Astrocyte (in vitro differentiated cells and primary cell): ENCODE measurements around the gene ZMIZ1. TPM values are rescaled to one million over a fixed set of nuclear protein-coding genes. Genes with fewer than 3 reads are reported as not detected.

ENCODE experiments used
- DNase-seq: peaks from one replicate; pipeline ENCODE4 v3.0.0-alpha.2; 2010; ENCODE audit warnings: low read depth
- FAIRE-seq: peaks from 2 replicates; lab custom pipeline; 2011; peaks lifted over from hg19 to GRCh38; lab: Jason Lieb, UNC
- H2AFZ ChIP-seq: 2 replicates; pipeline ENCODE4 v1.6.0; 2012; ENCODE audit warnings: low read depth, low read length, inconsistent platforms
- H3K27ac ChIP-seq: 2 replicates; pipeline ENCODE4 v1.5.1; 2011; ENCODE audit warnings: low read depth, low read length, inconsistent platforms
- H3K27me3 ChIP-seq: 2 replicates; pipeline ENCODE4 v1.6.0; 2011; ENCODE audit warnings: low read length, inconsistent platforms; ENCODE audit not compliant: insufficient read depth
- H3K36me3 ChIP-seq: 2 replicates; pipeline ENCODE4 v1.5.1; 2011; ENCODE audit warnings: low read length, inconsistent platforms; ENCODE audit not compliant: insufficient read depth
- H3K4me1 ChIP-seq: 2 replicates; pipeline ENCODE4 v1.5.1; 2011; ENCODE audit warnings: low read length, inconsistent platforms; ENCODE audit not compliant: insufficient read depth
- H3K4me2 ChIP-seq: 2 replicates; pipeline ENCODE4 v1.6.0; 2012; ENCODE audit warnings: low read length, inconsistent platforms
- H3K4me3 ChIP-seq: 2 replicates; pipeline ENCODE4 v1.5.1; 2011; ENCODE audit warnings: low read depth, mild to moderate bottlenecking, low read length, inconsistent platforms; ENCODE audit not compliant: insufficient read depth
- H3K79me2 ChIP-seq: 2 replicates; pipeline ENCODE4 v1.6.0; 2012; ENCODE audit warnings: mild to moderate bottlenecking, low read length, inconsistent platforms; ENCODE audit not compliant: insufficient read depth
- H3K9ac ChIP-seq: 2 replicates; pipeline ENCODE4 v1.6.0; 2012; ENCODE audit warnings: mild to moderate bottlenecking, low read length, inconsistent platforms
- H3K9me3 ChIP-seq: 2 replicates; pipeline ENCODE4 v1.5.1; 2012; ENCODE audit warnings: low read depth, mild to moderate bottlenecking, low read length, inconsistent platforms; ENCODE audit not compliant: insufficient read depth
- H4K20me1 ChIP-seq: 2 replicates; pipeline ENCODE4 v1.6.0; 2012; ENCODE audit warnings: low read length, inconsistent platforms; ENCODE audit not compliant: insufficient read depth
- H3K27ac Mint-ChIP-seq: one replicate; pipeline ENCODE4 v1.8.0; 2021; ENCODE audit warnings: mild to moderate bottlenecking, mixed read lengths; ENCODE audit not compliant: unreplicated experiment
- H3K27me3 Mint-ChIP-seq: one replicate; pipeline ENCODE4 v1.8.0; 2021; ENCODE audit warnings: low read depth, mixed read lengths; ENCODE audit not compliant: unreplicated experiment
- H3K36me3 Mint-ChIP-seq: one replicate; pipeline ENCODE4 v1.8.0; 2021; ENCODE audit warnings: low read depth, mixed read lengths; ENCODE audit not compliant: unreplicated experiment
- H3K4me1 Mint-ChIP-seq: one replicate; pipeline ENCODE4 v1.8.0; 2021; ENCODE audit warnings: low read depth, mixed read lengths; ENCODE audit not compliant: unreplicated experiment
- H3K4me3 Mint-ChIP-seq: one replicate; pipeline ENCODE4 v1.8.0; 2021; ENCODE audit warnings: mild to moderate bottlenecking, moderate library complexity, mixed read lengths; ENCODE audit not compliant: unreplicated experiment
- H3K9me3 Mint-ChIP-seq: one replicate; pipeline ENCODE4 v1.8.0; 2021; ENCODE audit warnings: mild to moderate bottlenecking, mixed read lengths; ENCODE audit not compliant: unreplicated experiment
- EZH2 ChIP-seq: IDR thresholded peaks from 2 replicates; pipeline ENCODE4 v1.6.1; 2012; ENCODE audit warnings: mild to moderate bottlenecking, low read length, inconsistent platforms; ENCODE audit not compliant: insufficient read depth
- total RNA-seq: library from RNA; stranded (reverse); gene quantifications from 2 replicates; pipeline ENCODE4 v1.2.1, GENCODE V29; 2021
- TF ChIP-seq, protein P1 (sequence below): IDR thresholded peaks from 2 replicates; pipeline ENCODE4 v1.5.1; 2011; ENCODE audit warnings: low read depth, mild to moderate bottlenecking, inconsistent platforms, low read length, moderate library complexity; ENCODE audit not compliant: insufficient read depth

Gene ZMIZ1
- total RNA-seq, 1 donor from 2014 or later: 45.5 TPM

DNA sequence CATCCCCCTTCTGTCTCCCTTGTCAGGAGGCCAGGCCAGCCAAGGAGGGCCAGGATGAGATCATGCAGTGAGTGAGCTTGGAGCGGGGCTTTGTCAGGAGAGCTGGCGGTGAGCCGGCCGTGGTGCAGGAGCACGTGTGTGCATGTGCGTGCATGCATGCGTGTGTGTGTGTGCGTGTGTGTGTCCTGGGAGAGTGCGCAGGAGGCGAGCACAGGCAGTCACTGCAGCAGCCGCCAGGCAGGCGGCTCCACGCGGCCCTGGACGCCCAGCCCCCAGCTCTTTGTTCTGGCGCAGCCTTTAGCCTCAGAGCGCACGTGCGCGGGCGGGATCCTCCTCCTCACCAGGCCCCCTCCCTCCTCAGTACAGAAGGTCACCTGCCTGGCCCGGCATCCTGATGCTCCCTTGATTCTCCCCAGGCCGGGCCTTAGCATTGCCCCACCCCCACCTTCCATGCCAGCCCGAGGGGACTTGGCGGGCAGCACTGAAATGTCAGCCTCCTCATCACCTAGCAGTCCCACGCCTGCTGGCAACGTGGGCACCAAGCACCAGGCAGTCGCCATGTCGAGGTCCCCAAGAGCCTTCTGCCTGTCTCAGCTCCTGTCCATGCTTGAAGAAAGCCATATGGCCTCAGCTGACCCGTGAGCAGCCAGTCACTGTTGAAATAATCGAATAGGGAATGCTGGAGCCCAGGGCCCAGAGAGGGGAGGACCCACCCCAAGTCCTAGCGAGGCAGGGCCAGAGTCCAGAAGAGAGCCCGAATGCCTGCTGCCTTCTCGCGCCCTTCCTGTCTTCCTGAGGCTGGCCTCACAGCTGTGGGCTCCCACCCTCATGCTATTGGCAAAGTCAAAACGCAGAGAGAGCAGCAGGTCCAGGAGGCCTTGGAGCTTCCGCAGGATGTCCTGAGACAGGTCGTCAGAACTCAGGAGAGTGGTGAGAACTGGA, 152.6 kb downstream of the ZMIZ1 start:
- H3K27me3 ChIP-seq: no peaks in the 10 kb centered on the region
- H4K20me1 ChIP-seq: peaks cover 90% of the 10 kb centered on the region
- H3K4me3 ChIP-seq: no peak overlapping the region
- FAIRE-seq: no peak
- peak overlapping the region; percentile 24 for H3K27ac Mint-ChIP-seq
- H3K9ac ChIP-seq: peak overlapping the region; percentile 65
- peaks cover 27% of the 10 kb centered on the region for H3K36me3 Mint-ChIP-seq
- TF ChIP-seq, protein P1, sequence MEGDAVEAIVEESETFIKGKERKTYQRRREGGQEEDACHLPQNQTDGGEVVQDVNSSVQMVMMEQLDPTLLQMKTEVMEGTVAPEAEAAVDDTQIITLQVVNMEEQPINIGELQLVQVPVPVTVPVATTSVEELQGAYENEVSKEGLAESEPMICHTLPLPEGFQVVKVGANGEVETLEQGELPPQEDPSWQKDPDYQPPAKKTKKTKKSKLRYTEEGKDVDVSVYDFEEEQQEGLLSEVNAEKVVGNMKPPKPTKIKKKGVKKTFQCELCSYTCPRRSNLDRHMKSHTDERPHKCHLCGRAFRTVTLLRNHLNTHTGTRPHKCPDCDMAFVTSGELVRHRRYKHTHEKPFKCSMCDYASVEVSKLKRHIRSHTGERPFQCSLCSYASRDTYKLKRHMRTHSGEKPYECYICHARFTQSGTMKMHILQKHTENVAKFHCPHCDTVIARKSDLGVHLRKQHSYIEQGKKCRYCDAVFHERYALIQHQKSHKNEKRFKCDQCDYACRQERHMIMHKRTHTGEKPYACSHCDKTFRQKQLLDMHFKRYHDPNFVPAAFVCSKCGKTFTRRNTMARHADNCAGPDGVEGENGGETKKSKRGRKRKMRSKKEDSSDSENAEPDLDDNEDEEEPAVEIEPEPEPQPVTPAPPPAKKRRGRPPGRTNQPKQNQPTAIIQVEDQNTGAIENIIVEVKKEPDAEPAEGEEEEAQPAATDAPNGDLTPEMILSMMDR: no peak
- TF ChIP-seq EZH2: no peak
- peak overlapping the region; percentile 8 for H3K27ac ChIP-seq
- H3K4me1 Mint-ChIP-seq: peaks cover 28% of the 10 kb centered on the region
- no peak overlapping the region for H3K4me3 Mint-ChIP-seq
- no peaks in the 10 kb centered on the region for H3K9me3 ChIP-seq
- peaks cover 17% of the 10 kb centered on the region for H3K79me2 ChIP-seq
- peak; percentile 86 for DNase-seq
- peak overlapping the region; percentile 16 for H3K4me2 ChIP-seq
- peaks cover 40% of the 10 kb centered on the region for H3K4me1 ChIP-seq
- peaks cover 33% of the 10 kb centered on the region for H3K36me3 ChIP-seq
- no peak overlapping the region for H2AFZ ChIP-seq
- no peaks in the 10 kb centered on the region for H3K27me3 Mint-ChIP-seq
- H3K9me3 Mint-ChIP-seq: no peaks in the 10 kb centered on the region

DNA sequence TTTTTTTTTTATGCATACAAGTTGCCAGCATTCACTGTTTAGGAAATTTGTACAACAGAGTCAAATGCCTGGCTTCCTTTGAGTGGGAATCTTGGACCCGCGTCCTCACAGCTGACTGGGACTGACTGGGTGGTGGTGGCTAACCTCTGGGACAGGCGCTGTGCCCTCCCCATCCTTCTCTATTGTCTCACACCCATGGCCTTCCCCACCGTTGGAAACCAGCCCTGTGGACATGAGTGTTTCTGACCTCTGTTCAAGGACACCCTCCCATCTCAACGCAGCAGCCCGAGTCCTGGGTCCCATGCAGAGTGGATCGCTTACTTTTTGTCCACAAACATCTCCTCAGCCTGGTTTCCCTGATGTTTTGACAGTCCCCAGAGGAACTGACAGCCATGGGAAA, 153.4 kb downstream of the ZMIZ1 start:
- Mint-ChIP-seq H3K9me3 (no peaks in the 10 kb centered on the region), H3K27ac (no peak overlapping the region), H3K36me3 (peaks cover 26% of the 10 kb centered on the region), H3K27me3 (no peaks in the 10 kb centered on the region), H3K4me1 (peaks cover 28% of the 10 kb centered on the region), H3K4me3 (no peak overlapping the region)
- Histone ChIP-seq H3K27ac (no peak overlapping the region), H3K36me3 (peaks cover 35% of the 10 kb centered on the region), H3K9me3 (no peaks in the 10 kb centered on the region), H4K20me1 (peaks cover 97% of the 10 kb centered on the region), H3K4me1 (peaks cover 40% of the 10 kb centered on the region), H3K9ac (peak overlapping the region; percentile 65), H3K4me2 (no peak overlapping the region), H3K4me3 (no peak overlapping the region), H3K79me2 (peaks cover 17% of the 10 kb centered on the region), H3K27me3 (no peaks in the 10 kb centered on the region), H2AFZ (no peak overlapping the region)
- DNase-seq (no peak), FAIRE-seq (no peak)
- TF ChIP-seq, protein P1: no peak
- TF ChIP-seq EZH2: no peak
